ENCODE measurements around the gene MYO1E. TPM values are rescaled to one million over a fixed set of nuclear protein-coding genes. Genes with fewer than 3 reads are reported as not detected.
A peak's percentile ranks its signal among the peaks of the same experiment; 100 is the strongest.

Gene MYO1E
- total RNA-seq, 4 donors from 2014 or later = 49.7 to 135 (median 82.2) TPM

- WGBS, 2 donors = 80 to 85% methylated on average over 5 to 9 of the region's 9 CpGs
- TF ChIP-seq POLR2A (IDR thresholded peaks at IDR 0.05) (no peak), CTCF (IDR thresholded peaks at IDR 0.05) (no peak)
- no peaks in the 10 kb centered on the region for H3K27me3 ChIP-seq
- H3K4me3 ChIP-seq = no peak overlapping the region
- intact Hi-C loops (cut with DNase I) = no loop called here
- peaks cover 0 to 94% (median 17%) of the 10 kb centered on the region in 3 donors for H3K36me3 ChIP-seq
- no peak overlapping the region for H3K27ac ChIP-seq
- H3K4me1 ChIP-seq = peaks cover 0 to 5% (median 0%) of the 10 kb centered on the region in 3 donors
- no peak for DNase-seq
- H3K9me3 ChIP-seq = no peaks in the 10 kb centered on the region
Observed at GRCh38 chr15:59205839-59206622, 166.6 kb downstream of the MYO1E start.

- Histone ChIP-seq H3K4me1 (peaks cover 0 to 17% (median 8%) of the 10 kb centered on the region in 3 donors), H3K27ac (no peak overlapping the region), H3K27me3 (no peaks in the 10 kb centered on the region), H3K9me3 (no peaks in the 10 kb centered on the region), H3K4me3 (no peak overlapping the region), H3K36me3 (peaks cover 0 to 90% (median 14%) of the 10 kb centered on the region in 3 donors)
- intact Hi-C loops (cut with DNase I) = no loop called here
- TF ChIP-seq POLR2A (IDR thresholded peaks at IDR 0.05) = no peak
- TF ChIP-seq CTCF (IDR thresholded peaks at IDR 0.05) = no peak
- DNase-seq = no peak
- WGBS, 2 donors = 74 to 78% methylated on average over 3 of the region's 3 CpGs
Observed at GRCh38 chr15:59203657-59204056, 169.0 kb downstream of the MYO1E start.

- intact Hi-C loops (cut with DNase I) = no loop called here
- H3K36me3 ChIP-seq = peaks cover 0 to 86% (median 14%) of the 10 kb centered on the region in 3 donors
Observed at GRCh38 chr15:59203008-59203407, 169.7 kb downstream of the MYO1E start.

GRCh38 chr15:59200560-59200959, 172.1 kb downstream of the MYO1E start:
- Histone ChIP-seq H3K4me1 (peaks cover 0 to 34% (median 12%) of the 10 kb centered on the region in 3 donors), H3K27ac (peak overlapping the region in 2 of 4 donors; percentile 41 to 48), H3K4me3 (no peak overlapping the region), H3K36me3 (peaks cover 0 to 74% (median 11%) of the 10 kb centered on the region in 3 donors), H3K9me3 (no peaks in the 10 kb centered on the region), H3K27me3 (no peaks in the 10 kb centered on the region)
- WGBS, 2 donors = 62 to 90% methylated on average over 8 to 9 of the region's 9 CpGs
- intact Hi-C loops (cut with DNase I) = no loop called here
- DNase-seq = no peak
- no peak for TF ChIP-seq POLR2A (IDR thresholded peaks at IDR 0.05)
- no peak for TF ChIP-seq CTCF (IDR thresholded peaks at IDR 0.05)

More at GRCh38 chr15:59203008-59203407, 169.7 kb downstream of the MYO1E start:
- TF ChIP-seq POLR2A (IDR thresholded peaks at IDR 0.05) (no peak), CTCF (IDR thresholded peaks at IDR 0.05) (no peak)
- WGBS, 2 donors = 94 to 98% methylated on average over 6 of the region's 6 CpGs
- no peaks in the 10 kb centered on the region for H3K9me3 ChIP-seq
- no peak overlapping the region for H3K27ac ChIP-seq
- no peak overlapping the region for H3K4me3 ChIP-seq
- DNase-seq = no peak
- H3K4me1 ChIP-seq = peaks cover 0 to 23% (median 9%) of the 10 kb centered on the region in 3 donors
- no peaks in the 10 kb centered on the region for H3K27me3 ChIP-seq
